K562 (cell line): ENCODE measurements around the gene FMNL1. TPM values are rescaled to one million over a fixed set of nuclear protein-coding genes. Genes with fewer than 3 reads are reported as not detected.

Experiments
- BRD9 ChIP-seq: fragments of 450-650 bp; IDR thresholded peaks from 2 replicates; pipeline ENCODE4 v1.6.1; 2018; ENCODE audit warnings: low read depth; ENCODE audit not compliant: partially characterized antibody
- HDAC8 ChIP-seq: fragments of 450-650 bp; IDR thresholded peaks from 2 replicates; pipeline ENCODE4 v1.6.1; 2016; ENCODE audit warnings: mild to moderate bottlenecking, missing genetic modification characterization, moderate library complexity, missing compliant biosample characterization
- RBFOX2 ChIP-seq: fragments of 200-400 bp; formaldehyde crosslinking; IDR thresholded peaks from 2 replicates; pipeline ENCODE4 v1.6.1; 2017; ENCODE audit warnings: low read depth, mild to moderate bottlenecking, low read length, moderate library complexity
- XRCC5 ChIP-seq: fragments of 200-400 bp; formaldehyde crosslinking; IDR thresholded peaks from 2 replicates; pipeline ENCODE4 v1.6.1; 2017; ENCODE audit warnings: low read depth, mild to moderate bottlenecking, low read length
- ZC3H8 ChIP-seq: fragments of 450-650 bp; IDR thresholded peaks from 2 replicates; pipeline ENCODE4 v1.6.1; 2017
- polyA plus RNA-seq, 8 experiments: library from polyadenylated mRNA; depleted of rRNA in 4 of 8; stranded (reverse) in 5 of 8; unstranded in 3 of 8; fragments of >200 nt; fragmentation: Nextera tagmentation in 2 of 8; fragmentation: Illumina TruSeq in 1 of 8; extraction: Ambion mirVana in 2 of 8; extraction: Trizol in 1 of 8; gene quantifications; 2 replicates each; pipeline versions ENCODE4 v1.2.1 to v1.2.3, GENCODE V29; 2011 to 2014; ENCODE audit warnings: inconsistent platforms in 1 of 8, missing spikeins in 1 of 8
- total RNA-seq, 7 experiments: library from RNA; depleted of rRNA in 6 of 7; stranded (reverse); fragments of >200 nt in 6 of 7; fragmentation: Illumina TruSeq in 2 of 7; extraction: Trizol in 2 of 7; gene quantifications; 2 replicates each; pipeline versions ENCODE4 v1.2.1 to v1.2.3, GENCODE V29; 2011 to 2021; ENCODE audit warnings: low replicate concordance in 1 of 7
- TF ChIP-seq, protein P1 (sequence below), 2 experiments: fragments of 450-650 bp; formaldehyde crosslinking in 1 of 2; IDR thresholded peaks; 2 replicates each; pipeline versions ENCODE4 v1.4.0 to v1.6.1; 2014 to 2020; ENCODE audit warnings: mild to moderate bottlenecking in 2 of 2, borderline replicate concordance in 1 of 2, low read depth in 1 of 2
- TF ChIP-seq, protein P2 (sequence below): sonication (generic); formaldehyde crosslinking; IDR thresholded peaks from 2 replicates; pipeline ENCODE4 v1.8.0; 2022; ENCODE audit warnings: mild to moderate bottlenecking, missing genetic modification reagents
- TF ChIP-seq, protein P3 (sequence below): fragments of 450-650 bp; formaldehyde crosslinking; IDR thresholded peaks from 2 replicates; pipeline ENCODE4 v1.4.0; 2020; ENCODE audit warnings: mild to moderate bottlenecking, moderate library complexity

FMNL1 gene
- total and polyA plus RNA-seq, 9 of the 15 experiments (the other 6 are each of a cell fraction or from before 2014, with no cell fraction given): 0.70 to 36.6 (median 7.7) TPM

DNA sequence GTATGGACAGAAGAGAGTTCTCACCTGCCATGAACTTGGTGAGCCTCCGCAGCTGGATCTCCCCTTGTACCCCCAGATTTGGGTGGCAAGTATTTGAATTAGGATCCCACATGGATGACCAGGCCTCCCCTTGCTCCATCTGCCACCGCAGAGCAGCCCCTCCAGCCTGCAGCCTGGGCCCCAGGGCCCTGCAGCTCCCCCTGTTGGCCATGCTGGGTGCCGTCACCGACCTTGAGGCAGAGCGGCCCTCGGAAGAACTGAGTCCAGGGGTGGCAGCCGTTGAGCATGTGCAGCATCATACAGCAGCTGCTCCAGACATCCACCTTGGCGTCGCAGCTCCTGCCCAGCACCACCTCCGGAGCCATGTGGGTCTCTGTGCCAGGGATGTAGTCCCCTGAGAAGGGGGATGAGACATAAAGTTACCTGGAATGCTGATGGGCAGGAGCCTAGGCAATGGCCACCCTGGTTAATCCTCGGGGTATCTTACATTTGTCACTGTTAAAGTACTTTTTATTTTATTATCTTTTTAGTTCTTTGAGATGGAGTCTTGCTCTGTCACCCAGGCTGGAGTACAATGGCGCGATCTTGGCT is 49.2 kb downstream of the FMNL1 start (continued):
- TF ChIP-seq, protein P1, sequence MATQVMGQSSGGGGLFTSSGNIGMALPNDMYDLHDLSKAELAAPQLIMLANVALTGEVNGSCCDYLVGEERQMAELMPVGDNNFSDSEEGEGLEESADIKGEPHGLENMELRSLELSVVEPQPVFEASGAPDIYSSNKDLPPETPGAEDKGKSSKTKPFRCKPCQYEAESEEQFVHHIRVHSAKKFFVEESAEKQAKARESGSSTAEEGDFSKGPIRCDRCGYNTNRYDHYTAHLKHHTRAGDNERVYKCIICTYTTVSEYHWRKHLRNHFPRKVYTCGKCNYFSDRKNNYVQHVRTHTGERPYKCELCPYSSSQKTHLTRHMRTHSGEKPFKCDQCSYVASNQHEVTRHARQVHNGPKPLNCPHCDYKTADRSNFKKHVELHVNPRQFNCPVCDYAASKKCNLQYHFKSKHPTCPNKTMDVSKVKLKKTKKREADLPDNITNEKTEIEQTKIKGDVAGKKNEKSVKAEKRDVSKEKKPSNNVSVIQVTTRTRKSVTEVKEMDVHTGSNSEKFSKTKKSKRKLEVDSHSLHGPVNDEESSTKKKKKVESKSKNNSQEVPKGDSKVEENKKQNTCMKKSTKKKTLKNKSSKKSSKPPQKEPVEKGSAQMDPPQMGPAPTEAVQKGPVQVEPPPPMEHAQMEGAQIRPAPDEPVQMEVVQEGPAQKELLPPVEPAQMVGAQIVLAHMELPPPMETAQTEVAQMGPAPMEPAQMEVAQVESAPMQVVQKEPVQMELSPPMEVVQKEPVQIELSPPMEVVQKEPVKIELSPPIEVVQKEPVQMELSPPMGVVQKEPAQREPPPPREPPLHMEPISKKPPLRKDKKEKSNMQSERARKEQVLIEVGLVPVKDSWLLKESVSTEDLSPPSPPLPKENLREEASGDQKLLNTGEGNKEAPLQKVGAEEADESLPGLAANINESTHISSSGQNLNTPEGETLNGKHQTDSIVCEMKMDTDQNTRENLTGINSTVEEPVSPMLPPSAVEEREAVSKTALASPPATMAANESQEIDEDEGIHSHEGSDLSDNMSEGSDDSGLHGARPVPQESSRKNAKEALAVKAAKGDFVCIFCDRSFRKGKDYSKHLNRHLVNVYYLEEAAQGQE (IDR thresholded peaks at IDR 0.05; ENCODE audit: borderline replicate concordance): peak; percentile 69
- TF ChIP-seq, protein P1 (CRISPR knock-in tag; IDR thresholded peaks at IDR 0.05; ENCODE audit: low read depth): no peak
- TF ChIP-seq ZC3H8 (no peak), HDAC8 (tag) (no peak), RBFOX2 (no peak), XRCC5 (0 out of 2 replicates have a peak, but pooled peaks have one; percentile 54), BRD9 (no peak)
- TF ChIP-seq, protein P2, sequence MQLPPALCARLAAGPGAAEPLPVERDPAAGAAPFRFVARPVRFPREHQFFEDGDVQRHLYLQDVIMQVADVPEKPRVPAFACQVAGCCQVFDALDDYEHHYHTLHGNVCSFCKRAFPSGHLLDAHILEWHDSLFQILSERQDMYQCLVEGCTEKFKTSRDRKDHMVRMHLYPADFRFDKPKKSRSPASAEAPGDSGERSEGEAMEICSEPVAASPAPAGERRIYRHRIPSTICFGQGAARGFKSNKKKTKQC (CRISPR knock-in tag): no peak
- TF ChIP-seq, protein P3, sequence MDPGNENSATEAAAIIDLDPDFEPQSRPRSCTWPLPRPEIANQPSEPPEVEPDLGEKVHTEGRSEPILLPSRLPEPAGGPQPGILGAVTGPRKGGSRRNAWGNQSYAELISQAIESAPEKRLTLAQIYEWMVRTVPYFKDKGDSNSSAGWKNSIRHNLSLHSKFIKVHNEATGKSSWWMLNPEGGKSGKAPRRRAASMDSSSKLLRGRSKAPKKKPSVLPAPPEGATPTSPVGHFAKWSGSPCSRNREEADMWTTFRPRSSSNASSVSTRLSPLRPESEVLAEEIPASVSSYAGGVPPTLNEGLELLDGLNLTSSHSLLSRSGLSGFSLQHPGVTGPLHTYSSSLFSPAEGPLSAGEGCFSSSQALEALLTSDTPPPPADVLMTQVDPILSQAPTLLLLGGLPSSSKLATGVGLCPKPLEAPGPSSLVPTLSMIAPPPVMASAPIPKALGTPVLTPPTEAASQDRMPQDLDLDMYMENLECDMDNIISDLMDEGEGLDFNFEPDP: no peak
